ENCODE data around the gene AUTS2.

Gene AUTS2

GRCh38 chr7:69818636-69819332 lies 220.5 kb downstream of the AUTS2 start:
- DNase-seq (ENCODE audit: low spot score), result no peak

- DNase-seq (ENCODE audit: low spot score), result no peak
These were observed 221.0 kb downstream of the AUTS2 start for GRCh38 chr7:69819333-69819705.

- DNase-seq (ENCODE audit: low spot score), result no peak
These were observed 222.4 kb downstream of the AUTS2 start for GRCh38 chr7:69820479-69821192.

GRCh38 chr7:69822386-69822785 lies 224.1 kb downstream of the AUTS2 start:
- no peak for DNase-seq (ENCODE audit: low spot score)

- no peak for DNase-seq (ENCODE audit: low spot score)
These were observed 225.0 kb downstream of the AUTS2 start for GRCh38 chr7:69823151-69823744.

GRCh38 chr7:69825113-69825972 lies 227.1 kb downstream of the AUTS2 start:
- no peak for DNase-seq (ENCODE audit: low spot score)

GRCh38 chr7:69826283-69826682 lies 228.0 kb downstream of the AUTS2 start:
- DNase-seq (ENCODE audit: low spot score), result no peak

GRCh38 chr7:69827140-69827539 lies 228.9 kb downstream of the AUTS2 start:
- no peak for DNase-seq (ENCODE audit: low spot score)

- DNase-seq (ENCODE audit: low spot score), result no peak
These were observed 229.3 kb downstream of the AUTS2 start for GRCh38 chr7:69827558-69827957.

- no peak for DNase-seq (ENCODE audit: low spot score)
These were observed 234.1 kb downstream of the AUTS2 start for GRCh38 chr7:69832356-69832755.

- no peak for DNase-seq (ENCODE audit: low spot score)
These were observed 235.7 kb downstream of the AUTS2 start for GRCh38 chr7:69833964-69834363.

GRCh38 chr7:69836702-69837101 lies 238.4 kb downstream of the AUTS2 start:
- DNase-seq (ENCODE audit: low spot score), result no peak

- DNase-seq (ENCODE audit: low spot score), result peak; percentile 54
These were observed 239.3 kb downstream of the AUTS2 start for GRCh38 chr7:69837387-69838068.

GRCh38 chr7:69839782-69840181 lies 241.5 kb downstream of the AUTS2 start:
- no peak for DNase-seq (ENCODE audit: low spot score)

GRCh38 chr7:69840248-69840647 lies 242.0 kb downstream of the AUTS2 start:
- no peak for DNase-seq (ENCODE audit: low spot score)

GRCh38 chr7:69843653-69844052 lies 245.4 kb downstream of the AUTS2 start:
- no peak for DNase-seq (ENCODE audit: low spot score)

- no peak for DNase-seq (ENCODE audit: low spot score)
These were observed 246.1 kb downstream of the AUTS2 start for GRCh38 chr7:69844264-69844868.

- no peak for DNase-seq (ENCODE audit: low spot score)
These were observed 247.6 kb downstream of the AUTS2 start for GRCh38 chr7:69845721-69846495.

- DNase-seq (ENCODE audit: low spot score), result no peak
These were observed 249.8 kb downstream of the AUTS2 start for GRCh38 chr7:69847921-69848612.

GRCh38 chr7:69849268-69849667 lies 251.0 kb downstream of the AUTS2 start:
- no peak for DNase-seq (ENCODE audit: low spot score)
